K562 (cell line): Measurements from ENCODE around the gene RRP7A. TPM values are rescaled to one million over a fixed set of nuclear protein-coding genes. Genes with fewer than 3 reads are reported as not detected.

Experiments used
- ATAC-seq: fragments of 200-7000 bp; cut with Tn5 transposase; 3 replicates; pipeline ENCODE4 v1.9.1; 2020; ENCODE audit warnings: moderate library complexity
- BruUV-seq: library from RNA; stranded (reverse); fragments of 400-500 nt; replicated peaks from 2 replicates; lab custom pipeline; 2021; lab: Mats Ljungman, UMichigan
- CTCF ChIA-PET: fragments of 300-600 bp; formaldehyde crosslinking; extraction: SDS; loops from one replicate; lab custom pipeline; 2021; ENCODE audit warnings: low intra/inter-chr PET ratio; lab: Yijun Ruan, JAX
- POLR2A ChIA-PET: fragments of 300-600, 350-650 bp; sonication (Branson Sonifier 250); formaldehyde crosslinking; extraction: SDS; loops from one replicate; lab custom pipeline; 2021; ENCODE audit warnings: antibody characterized with exemption, inconsistent platforms; lab: Yijun Ruan, JAX
- DNase-seq, 4 experiments: peaks; one replicate each; pipeline versions ENCODE4 v3.0.0 to v3.0.0-alpha.2; 2011 to 2018; ENCODE audit warnings: low spot score in 3 of 4, mixed read lengths in 3 of 4; ENCODE audit errors: extremely low read depth in 1 of 4
- FAIRE-seq: peaks from 2 replicates; lab custom pipeline; 2011; peaks lifted over from hg19 to GRCh38; lab: Jason Lieb, UNC
- H2AFZ ChIP-seq: 2 replicates; pipeline ENCODE4 v1.6.0; 2011; ENCODE audit warnings: low read depth, low read length, control low read depth, inconsistent platforms
- H3K27ac ChIP-seq: fragments of 200-600 bp; 3 replicates; pipeline ENCODE4 v1.8.0; 2011; ENCODE audit warnings: low read depth, mild to moderate bottlenecking, control low read depth, inconsistent platforms, low read length, moderate library complexity, mixed read lengths; ENCODE audit errors: extremely low read depth
- H3K27me3 ChIP-seq, 2 experiments: fragments of 300-600 bp in 1 of 2; 2 replicates in 1 of 2; 3 replicates in 1 of 2; pipeline versions ENCODE4 v1.6.0 to v1.8.0; 2011; ENCODE audit warnings: inconsistent platforms in 2 of 2, low read length in 2 of 2, mild to moderate bottlenecking in 1 of 2, mixed read lengths in 1 of 2, moderate library complexity in 1 of 2; ENCODE audit not compliant: control insufficient read depth in 2 of 2, insufficient read depth in 2 of 2
- H3K36me3 ChIP-seq: fragments of 300-600 bp; 3 replicates; pipeline ENCODE4 v1.8.0; 2011; ENCODE audit warnings: mild to moderate bottlenecking, low read length, inconsistent platforms; ENCODE audit not compliant: control insufficient read depth, insufficient read depth
- H3K4me1 ChIP-seq, 2 experiments: fragments of 200-600 bp in 1 of 2; replicated peaks in 1 of 2; 2 replicates in 1 of 2; 3 replicates in 1 of 2; pipeline versions ENCODE4 v1.5.1 to v1.8.0; 2011; ENCODE audit warnings: inconsistent platforms in 2 of 2, low read length in 2 of 2, mild to moderate bottlenecking in 1 of 2, mixed read lengths in 1 of 2, moderate library complexity in 1 of 2; ENCODE audit not compliant: control insufficient read depth in 2 of 2, insufficient read depth in 2 of 2
- H3K4me2 ChIP-seq: 2 replicates; pipeline ENCODE4 v1.6.1; 2011; ENCODE audit warnings: low read length, control low read depth, inconsistent platforms, mixed read lengths; ENCODE audit not compliant: insufficient read depth
- H3K4me3 ChIP-seq: fragments of 200-600 bp; sonication (generic), shearing (Covaris generic); 2 replicates; pipeline ENCODE4 v1.5.1; 2016; ENCODE audit warnings: control low read depth, inconsistent platforms
- H3K79me2 ChIP-seq: fragments of 200-600 bp; 3 replicates; pipeline ENCODE4 v1.8.0; 2011; ENCODE audit warnings: low read length, inconsistent platforms; ENCODE audit not compliant: control insufficient read depth, insufficient read depth
- H3K9ac ChIP-seq, 2 experiments: 2 replicates each; pipeline versions ENCODE4 v1.6.0 to v1.6.1; 2011; ENCODE audit warnings: low read depth in 2 of 2, low read length in 2 of 2, control low read depth in 1 of 2, inconsistent platforms in 1 of 2, mild to moderate bottlenecking in 1 of 2, mixed read lengths in 1 of 2; ENCODE audit not compliant: insufficient read depth in 1 of 2
- H3K9me1 ChIP-seq: one replicate; pipeline ENCODE4 v1.6.0; 2011; ENCODE audit warnings: inconsistent platforms, mild to moderate bottlenecking, low read length, moderate library complexity; ENCODE audit not compliant: control insufficient read depth, insufficient read depth
- H3K9me3 ChIP-seq: replicated peaks from 2 replicates; pipeline ENCODE4 v1.5.1; 2011; ENCODE audit warnings: low read depth, low read length, inconsistent platforms; ENCODE audit not compliant: control insufficient read depth, insufficient read depth
- H4K20me1 ChIP-seq: replicated peaks from 2 replicates; pipeline ENCODE4 v1.6.1; 2011; ENCODE audit warnings: low read length, inconsistent platforms, mixed read lengths; ENCODE audit not compliant: control insufficient read depth, insufficient read depth
- CBFA2T2 ChIP-seq: fragments of 450-650 bp; conservative IDR thresholded peaks from 2 replicates; pipeline ENCODE4 v1.6.1; 2017; ENCODE audit warnings: mild to moderate bottlenecking
- FOSL1 ChIP-seq: fragments of 200-800 bp; sonication (Bioruptor generic); conservative IDR thresholded peaks from 2 replicates; pipeline ENCODE4 v1.6.1; 2016; ENCODE audit warnings: missing genetic modification characterization, missing compliant biosample characterization
- HMGN3 ChIP-seq: IDR thresholded peaks from 2 replicates; pipeline ENCODE4 v1.6.1; 2011; ENCODE audit warnings: borderline replicate concordance, low read depth, mild to moderate bottlenecking, mixed read lengths, low read length; ENCODE audit not compliant: insufficient read length; ENCODE audit errors: extremely low read depth
- NFE2L1 ChIP-seq: fragments of 450-650 bp; IDR thresholded peaks from 2 replicates; pipeline ENCODE4 v1.6.1; 2016; ENCODE audit warnings: missing genetic modification characterization, low read depth, mild to moderate bottlenecking, missing compliant biosample characterization, moderate library complexity, borderline replicate concordance
- NUFIP1 ChIP-seq: fragments of 450-650 bp; IDR thresholded peaks from 2 replicates; pipeline ENCODE4 v1.6.1; 2018; ENCODE audit not compliant: partially characterized antibody
- POLR2B ChIP-seq: fragments of 450-650 bp; IDR thresholded peaks from 2 replicates; pipeline ENCODE4 v1.6.1; 2018; ENCODE audit warnings: low read depth; ENCODE audit not compliant: partially characterized antibody
- SIRT6 ChIP-seq: IDR thresholded peaks from one replicate; pipeline ENCODE4 v1.6.1; 2012; ENCODE audit warnings: low read depth, mild to moderate bottlenecking, control low read depth, inconsistent platforms, low read length, moderate library complexity
- SMAD1 ChIP-seq: fragments of 150-350 bp; IDR thresholded peaks from 2 replicates; pipeline ENCODE4 v1.6.1; 2014; ENCODE audit warnings: low read length, low read depth; ENCODE audit not compliant: partially characterized antibody
- SMAD4 ChIP-seq: fragments of 250-450 bp; sonication (Bioruptor Pico); conservative IDR thresholded peaks from 2 replicates; pipeline ENCODE4 v1.8.0; 2021; ENCODE audit warnings: inconsistent platforms, mild to moderate bottlenecking, moderate library complexity
- STAT5B ChIP-seq: fragments of 250-450 bp; sonication (Bioruptor Pico); IDR thresholded peaks from 2 replicates; pipeline ENCODE4 v1.8.0; 2021; ENCODE audit warnings: mild to moderate bottlenecking, inconsistent platforms
- ZNF384 ChIP-seq: IDR thresholded peaks from 2 replicates; pipeline ENCODE4 v1.6.1; 2012; ENCODE audit warnings: low read depth, low read length, improper control_type of control experiment
- ZNF707 ChIP-seq: fragments of 250-450 bp; sonication (Bioruptor Pico); conservative IDR thresholded peaks from 2 replicates; pipeline ENCODE4 v1.8.0; 2022; ENCODE audit warnings: inconsistent platforms, mild to moderate bottlenecking, moderate library complexity
- WGBS: fragments of 100-300 bp; shearing (Covaris generic); methylation state at CpG from one replicate; pipeline ENCODE4 v1.1.6; 2016; ENCODE audit warnings: low coverage, mixed read lengths; ENCODE audit not compliant: insufficient coverage; ENCODE audit errors: missing lambda C conversion rate; 5-methylcytosine and 5-hydroxymethylcytosine counted together
- in situ Hi-C: fragments of 300-500 bp; cut with MboI; formaldehyde crosslinking; loops from 4 replicates; pipeline ENCODE4 v1.15.0; 2018; ENCODE audit warnings: inconsistent platforms, mixed read lengths
- intact Hi-C: fragments of 100-400 bp; cut with micrococcal nuclease; formaldehyde crosslinking; loops from 2 replicates; pipeline ENCODE4 v1.14.2; 2022
- polyA plus RNA-seq, 8 experiments: library from polyadenylated mRNA; depleted of rRNA in 4 of 8; stranded (reverse) in 5 of 8; unstranded in 3 of 8; fragments of >200 nt; fragmentation: Nextera tagmentation in 2 of 8; fragmentation: Illumina TruSeq in 1 of 8; extraction: Ambion mirVana in 2 of 8; extraction: Trizol in 1 of 8; gene quantifications; 2 replicates each; pipeline versions ENCODE4 v1.2.1 to v1.2.3, GENCODE V29; 2011 to 2014; ENCODE audit warnings: inconsistent platforms in 1 of 8, missing spikeins in 1 of 8
- total RNA-seq, 7 experiments: library from RNA; depleted of rRNA in 6 of 7; stranded (reverse); fragments of >200 nt in 6 of 7; fragmentation: Illumina TruSeq in 2 of 7; extraction: Trizol in 2 of 7; gene quantifications; 2 replicates each; pipeline versions ENCODE4 v1.2.1 to v1.2.3, GENCODE V29; 2011 to 2021; ENCODE audit warnings: low replicate concordance in 1 of 7
- TF ChIP-seq, protein P1 (sequence below): sonication (generic); formaldehyde crosslinking; IDR thresholded peaks from 2 replicates; pipeline ENCODE4 v1.8.0; 2022; ENCODE audit warnings: missing genetic modification reagents, mild to moderate bottlenecking, moderate library complexity, borderline replicate concordance
- TF ChIP-seq, protein P2 (sequence below): fragments of 450-650 bp; conservative IDR thresholded peaks from 2 replicates; pipeline ENCODE4 v1.6.1; 2016; ENCODE audit warnings: missing genetic modification characterization, low read depth, mild to moderate bottlenecking, missing compliant biosample characterization, moderate library complexity
- TF ChIP-seq, protein P3 (sequence below): sonication (generic); IDR thresholded peaks from 2 replicates; pipeline ENCODE4 v1.6.1; 2016
- TF ChIP-seq, protein P4 (sequence below): fragments of 250-450 bp; sonication (Bioruptor Pico); IDR thresholded peaks from 2 replicates; pipeline ENCODE4 v1.8.0; 2021; ENCODE audit warnings: moderate library complexity, mild to moderate bottlenecking, inconsistent platforms
- TF ChIP-seq, protein P5 (sequence below): sonication (generic); formaldehyde crosslinking; IDR thresholded peaks from 2 replicates; pipeline ENCODE4 v1.8.1; 2023; ENCODE audit warnings: mild to moderate bottlenecking, missing genetic modification reagents

Gene RRP7A
- total and polyA plus RNA-seq, 9 of the 15 experiments (the other 6 are each of a cell fraction or from before 2014, with no cell fraction given): 3.4 to 74.1 (median 40.3) TPM

DNA sequence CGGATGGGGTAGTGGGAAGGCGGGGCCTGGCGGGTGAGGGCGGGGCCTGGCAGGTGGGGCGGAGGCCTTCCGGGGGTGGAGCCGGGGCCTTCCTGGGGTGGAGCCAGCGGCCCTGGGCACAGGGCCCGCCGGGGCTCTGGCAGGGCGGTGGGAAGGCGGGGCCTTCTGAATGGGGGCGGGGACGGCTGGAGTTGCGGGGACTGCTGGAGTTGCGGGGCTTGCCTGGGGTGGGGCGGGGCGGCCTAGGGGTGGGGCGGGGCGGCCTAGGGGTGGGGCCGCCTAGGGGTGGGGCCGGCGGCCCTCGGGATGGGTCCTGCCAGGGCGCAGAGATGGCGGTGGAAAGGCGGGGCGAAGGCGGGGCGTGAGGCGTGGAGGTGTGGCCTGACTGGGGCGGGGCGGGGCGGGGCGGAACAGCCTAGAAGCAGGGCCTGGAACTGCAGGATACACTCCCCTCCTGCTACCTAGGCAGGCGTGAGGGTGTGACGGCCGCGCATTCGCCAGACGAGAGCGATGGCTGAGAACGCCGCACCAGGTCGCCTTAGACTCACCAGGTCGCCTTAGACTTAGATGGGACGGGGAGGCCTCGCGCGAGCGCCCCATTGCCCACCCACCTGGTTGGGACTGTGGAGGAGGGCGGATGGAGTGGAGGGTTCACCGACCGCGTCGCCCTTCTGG is 19.3 kb downstream of the RRP7A start:
- H3K27me3 ChIP-seq: no peaks in the 10 kb centered on the region
- no peaks in the 10 kb centered on the region for H3K9me3 ChIP-seq
- ATAC-seq (peak; percentile 93), DNase-seq (peak; percentile 86 to 96 (median 96)), FAIRE-seq (no peak)
- peak overlapping the region; percentile 57 for H3K27ac ChIP-seq
- peak overlapping the region; percentile 85 for H3K4me2 ChIP-seq
- ChIA-PET POLR2A (interaction anchor here (0.6 kb wide), 2 partner anchors 18 to 27 kb away, joined by 3 to 4 read pairs; no protein-coding TSS in a partner anchor), CTCF (no interaction called here)
- peaks cover 6% of the 10 kb centered on the region; the same call in 2 of the 3 replicates for H3K79me2 ChIP-seq
- H3K36me3 ChIP-seq: no peaks in the 10 kb centered on the region
- H4K20me1 ChIP-seq: no peaks in the 10 kb centered on the region
- no peaks in the 10 kb centered on the region for H3K9me1 ChIP-seq
- intact Hi-C loops: no loop called here
- H2AFZ ChIP-seq: peak overlapping the region; percentile 85
- WGBS: 4% methylated on average over 8 of the region's 56 CpGs
- no TSS peak for BruUV-seq
- H3K4me1 ChIP-seq: peaks cover 9 to 13% of the 10 kb centered on the region in 2 experiments; a peak in 4 of 5 replicates
- H3K9ac ChIP-seq: peak overlapping the region; percentile 51 to 90
- peak overlapping the region; percentile 44 for H3K4me3 ChIP-seq
- in situ Hi-C loops: no loop called here
- TF ChIP-seq, protein P1, sequence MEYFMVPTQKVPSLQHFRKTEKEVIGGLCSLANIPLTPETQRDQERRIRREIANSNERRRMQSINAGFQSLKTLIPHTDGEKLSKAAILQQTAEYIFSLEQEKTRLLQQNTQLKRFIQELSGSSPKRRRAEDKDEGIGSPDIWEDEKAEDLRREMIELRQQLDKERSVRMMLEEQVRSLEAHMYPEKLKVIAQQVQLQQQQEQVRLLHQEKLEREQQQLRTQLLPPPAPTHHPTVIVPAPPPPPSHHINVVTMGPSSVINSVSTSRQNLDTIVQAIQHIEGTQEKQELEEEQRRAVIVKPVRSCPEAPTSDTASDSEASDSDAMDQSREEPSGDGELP: peak; percentile 48; the same call in 1 of the 2 replicates
- TF ChIP-seq ZNF384 (no peak), CBFA2T2 (no peak), NFE2L1 (tag) (no peak), NUFIP1 (no peak), POLR2B (peak; percentile 38), SIRT6 (no peak), ZNF707 (no peak), SMAD1 (no peak), FOSL1 (tag) (no peak), HMGN3 (peak; percentile 55), SMAD4 (CRISPR knock-in tag) (peak; percentile 49; the same call in 1 of the 2 replicates), STAT5B (CRISPR knock-in tag) (no peak)
- TF ChIP-seq, protein P2, sequence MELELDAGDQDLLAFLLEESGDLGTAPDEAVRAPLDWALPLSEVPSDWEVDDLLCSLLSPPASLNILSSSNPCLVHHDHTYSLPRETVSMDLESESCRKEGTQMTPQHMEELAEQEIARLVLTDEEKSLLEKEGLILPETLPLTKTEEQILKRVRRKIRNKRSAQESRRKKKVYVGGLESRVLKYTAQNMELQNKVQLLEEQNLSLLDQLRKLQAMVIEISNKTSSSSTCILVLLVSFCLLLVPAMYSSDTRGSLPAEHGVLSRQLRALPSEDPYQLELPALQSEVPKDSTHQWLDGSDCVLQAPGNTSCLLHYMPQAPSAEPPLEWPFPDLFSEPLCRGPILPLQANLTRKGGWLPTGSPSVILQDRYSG (tag): no peak
- TF ChIP-seq, protein P3, sequence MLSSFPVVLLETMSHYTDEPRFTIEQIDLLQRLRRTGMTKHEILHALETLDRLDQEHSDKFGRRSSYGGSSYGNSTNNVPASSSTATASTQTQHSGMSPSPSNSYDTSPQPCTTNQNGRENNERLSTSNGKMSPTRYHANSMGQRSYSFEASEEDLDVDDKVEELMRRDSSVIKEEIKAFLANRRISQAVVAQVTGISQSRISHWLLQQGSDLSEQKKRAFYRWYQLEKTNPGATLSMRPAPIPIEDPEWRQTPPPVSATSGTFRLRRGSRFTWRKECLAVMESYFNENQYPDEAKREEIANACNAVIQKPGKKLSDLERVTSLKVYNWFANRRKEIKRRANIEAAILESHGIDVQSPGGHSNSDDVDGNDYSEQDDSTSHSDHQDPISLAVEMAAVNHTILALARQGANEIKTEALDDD: no peak
- TF ChIP-seq, protein P4, sequence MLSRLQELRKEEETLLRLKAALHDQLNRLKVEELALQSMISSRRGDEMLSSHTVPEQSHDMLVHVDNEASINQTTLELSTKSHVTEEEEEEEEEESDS (CRISPR knock-in tag): no peak
- TF ChIP-seq, protein P5, sequence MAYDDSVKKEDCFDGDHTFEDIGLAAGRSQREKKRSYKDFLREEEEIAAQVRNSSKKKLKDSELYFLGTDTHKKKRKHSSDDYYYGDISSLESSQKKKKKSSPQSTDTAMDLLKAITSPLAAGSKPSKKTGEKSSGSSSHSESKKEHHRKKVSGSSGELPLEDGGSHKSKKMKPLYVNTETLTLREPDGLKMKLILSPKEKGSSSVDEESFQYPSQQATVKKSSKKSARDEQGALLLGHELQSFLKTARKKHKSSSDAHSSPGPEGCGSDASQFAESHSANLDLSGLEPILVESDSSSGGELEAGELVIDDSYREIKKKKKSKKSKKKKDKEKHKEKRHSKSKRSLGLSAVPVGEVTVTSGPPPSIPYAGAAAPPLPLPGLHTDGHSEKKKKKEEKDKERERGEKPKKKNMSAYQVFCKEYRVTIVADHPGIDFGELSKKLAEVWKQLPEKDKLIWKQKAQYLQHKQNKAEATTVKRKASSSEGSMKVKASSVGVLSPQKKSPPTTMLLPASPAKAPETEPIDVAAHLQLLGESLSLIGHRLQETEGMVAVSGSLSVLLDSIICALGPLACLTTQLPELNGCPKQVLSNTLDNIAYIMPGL: no peak
